CD4-positive, alpha-beta T cell (primary cell): Measurements from ENCODE around the gene FFAR1. TPM values are rescaled to one million over a fixed set of nuclear protein-coding genes. Genes with fewer than 3 reads are reported as not detected.

Experiments
- ATAC-seq: fragments of 200-7000 bp; cut with Tn5 transposase; one replicate; pipeline ENCODE4 v1.10.0; 2022; ENCODE audit warnings: mild to moderate bottlenecking; ENCODE audit not compliant: poor library complexity
- CTCF ChIA-PET: fragments of 350-600 bp; sonication (Branson Sonifier 250); formaldehyde crosslinking; loops from one replicate; lab custom pipeline; 2021; ENCODE audit warnings: antibody characterized with exemption, inconsistent platforms; lab: Charles Lee
- POLR2A ChIA-PET: fragments of 350-600 bp; sonication (Branson Sonifier 250); formaldehyde crosslinking; loops from one replicate; lab custom pipeline; 2021; ENCODE audit warnings: antibody characterized with exemption, inconsistent platforms; lab: Charles Lee
- DNase-seq, 14 experiments: peaks; one replicate each; pipeline ENCODE4 v3.0.0-alpha.2; 2013 to 2020; ENCODE audit warnings: mixed read lengths in 2 of 14
- H3K27ac ChIP-seq, 2 donors: one replicate each; pipeline versions ENCODE4 v1.5.1 to v1.7.0; 2013; ENCODE audit warnings: low read length in 2 of 2, low read depth in 1 of 2, mild to moderate bottlenecking in 1 of 2
- H3K27me3 ChIP-seq, 2 experiments: 1 replicate in 1 of 2; 2 replicates in 1 of 2; pipeline versions ENCODE4 v1.6.1 to v1.7.0; 2013; ENCODE audit warnings: low read length in 2 of 2, control low read depth in 1 of 2, mild to moderate bottlenecking in 1 of 2, moderate library complexity in 1 of 2; ENCODE audit not compliant: insufficient read depth in 2 of 2, control insufficient read depth in 1 of 2
- H3K36me3 ChIP-seq: one replicate; pipeline ENCODE4 v1.6.1; 2013; ENCODE audit warnings: low read length, control low read depth; ENCODE audit not compliant: insufficient read depth
- H3K4me1 ChIP-seq: one replicate; pipeline ENCODE4 v1.6.1; 2013; ENCODE audit warnings: low read length, control low read depth; ENCODE audit not compliant: insufficient read depth
- H3K4me3 ChIP-seq: one replicate; pipeline ENCODE4 v1.5.1; 2013; ENCODE audit warnings: mild to moderate bottlenecking, low read length, moderate library complexity
- H3K9me3 ChIP-seq, 2 experiments: 1 replicate in 1 of 2; 2 replicates in 1 of 2; pipeline versions ENCODE4 v1.6.1 to v1.7.0; 2013; ENCODE audit warnings: low read length in 2 of 2, mild to moderate bottlenecking in 2 of 2, control low read depth in 1 of 2, moderate library complexity in 1 of 2; ENCODE audit not compliant: control insufficient read depth in 1 of 2, insufficient read depth in 1 of 2
- H3K27ac Mint-ChIP-seq: one replicate; pipeline ENCODE4 v1.8.0; 2020; ENCODE audit warnings: mixed read lengths
- H3K27me3 Mint-ChIP-seq: one replicate; pipeline ENCODE4 v1.8.0; 2021; ENCODE audit warnings: mixed read lengths
- H3K36me3 Mint-ChIP-seq: one replicate; pipeline ENCODE4 v1.8.0; 2021; ENCODE audit warnings: low read depth, mixed read lengths
- H3K4me1 Mint-ChIP-seq: one replicate; pipeline ENCODE4 v1.8.0; 2021; ENCODE audit warnings: low read depth, mixed read lengths
- H3K4me3 Mint-ChIP-seq: one replicate; pipeline ENCODE4 v1.8.0; 2020; ENCODE audit warnings: mild to moderate bottlenecking, mixed read lengths
- H3K9me3 Mint-ChIP-seq: one replicate; pipeline ENCODE4 v1.8.0; 2020; ENCODE audit warnings: mixed read lengths
- CTCF ChIP-seq: fragments of 200-600 bp; IDR thresholded peaks from one replicate; pipeline ENCODE4 v1.8.0; 2022; ENCODE audit warnings: antibody characterized with exemption, mild to moderate bottlenecking
- intact Hi-C, 2 experiments: fragments of 100-400 bp; cut with DNase I in 1 of 2; cut with micrococcal nuclease in 1 of 2; formaldehyde crosslinking; loops; one replicate each; pipeline versions ENCODE4 v1.15.1 to v1.9.0; 2023 to 2025; cut with DNase I, micrococcal nuclease
- total RNA-seq, 174 experiments: library from RNA in 2 of 174; stranded (reverse) in 2 of 174; gene quantifications; one replicate each; pipeline ENCODE4 v1.2.3 and lab custom pipeline; 2021 to 2026

Gene FFAR1
- total RNA-seq, 2 experiments from 2014 or later, result not detected

- TF ChIP-seq CTCF, result no peak
- no peak for DNase-seq
- POLR2A ChIA-PET, result no interaction called here
- intact Hi-C loops, result no loop called here
- no peak for ATAC-seq
- Histone ChIP-seq H3K27me3 (no peaks in the 10 kb centered on the region), H3K36me3 (no peaks in the 10 kb centered on the region), H3K4me3 (no peak overlapping the region), H3K9me3 (no peaks in the 10 kb centered on the region), H3K27ac (no peak overlapping the region), H3K4me1 (no peaks in the 10 kb centered on the region)
- CTCF ChIA-PET, result no interaction called here
- Mint-ChIP-seq H3K4me3 (no peak overlapping the region), H3K4me1 (no peaks in the 10 kb centered on the region), H3K9me3 (no peaks in the 10 kb centered on the region), H3K27me3 (no peaks in the 10 kb centered on the region), H3K36me3 (no peaks in the 10 kb centered on the region), H3K27ac (no peak overlapping the region)
Measured at GRCh38 chr19:35302446-35302845, 45.3 kb upstream of the FFAR1 start.

GRCh38 chr19:35303357-35303915, 44.3 kb upstream of the FFAR1 start:
- TF ChIP-seq CTCF, result no peak
- ChIA-PET POLR2A (no interaction called here), CTCF (no interaction called here)
- no peaks in the 10 kb centered on the region for H3K36me3 ChIP-seq
- Mint-ChIP-seq H3K27ac (no peak overlapping the region), H3K27me3 (no peaks in the 10 kb centered on the region), H3K36me3 (no peaks in the 10 kb centered on the region), H3K4me3 (no peak overlapping the region), H3K9me3 (no peaks in the 10 kb centered on the region), H3K4me1 (no peaks in the 10 kb centered on the region)
- ATAC-seq (no peak), DNase-seq (no peak)
- H3K4me1 ChIP-seq, result no peaks in the 10 kb centered on the region
- H3K9me3 ChIP-seq, result no peaks in the 10 kb centered on the region
- no peaks in the 10 kb centered on the region for H3K27me3 ChIP-seq
- H3K27ac ChIP-seq, result no peak overlapping the region
- intact Hi-C loops, result no loop called here
- H3K4me3 ChIP-seq, result no peak overlapping the region

- DNase-seq, result no peak
- no peaks in the 10 kb centered on the region for H3K27me3 ChIP-seq
- ChIA-PET POLR2A (no interaction called here), CTCF (no interaction called here)
- Mint-ChIP-seq H3K36me3 (no peaks in the 10 kb centered on the region), H3K27me3 (no peaks in the 10 kb centered on the region), H3K9me3 (no peaks in the 10 kb centered on the region), H3K27ac (no peak overlapping the region), H3K4me1 (no peaks in the 10 kb centered on the region), H3K4me3 (no peak overlapping the region)
- TF ChIP-seq CTCF, result no peak
- H3K9me3 ChIP-seq, result no peaks in the 10 kb centered on the region
- ATAC-seq, result no peak
- H3K36me3 ChIP-seq, result no peaks in the 10 kb centered on the region
- no peak overlapping the region for H3K4me3 ChIP-seq
- no peaks in the 10 kb centered on the region for H3K4me1 ChIP-seq
- intact Hi-C loops, result no loop called here
- H3K27ac ChIP-seq, result no peak overlapping the region
Measured at GRCh38 chr19:35304036-35304435, 43.7 kb upstream of the FFAR1 start.
